Fibroblast of the aortic adventitia (primary cell): ENCODE data around the gene ZMIZ1. TPM values are rescaled to one million over a fixed set of nuclear protein-coding genes. Genes with fewer than 3 reads are reported as not detected.

Experiments
- DNase-seq: peaks from one replicate; pipeline ENCODE4 v3.0.0-alpha.2; 2010; ENCODE audit warnings: low read depth
- H3K4me3 ChIP-seq: 2 replicates; pipeline ENCODE4 v1.5.1; 2011; ENCODE audit warnings: low read depth, mild to moderate bottlenecking, control low read depth, low read length, moderate library complexity
- CTCF ChIP-seq: IDR thresholded peaks from 2 replicates; pipeline ENCODE4 v1.5.1; 2011; ENCODE audit warnings: mild to moderate bottlenecking, low read length, control low read depth, inconsistent platforms; ENCODE audit not compliant: insufficient read depth
- total RNA-seq: library from RNA; depleted of rRNA; stranded (reverse); fragments of >200 nt; gene quantifications from 2 replicates; pipeline ENCODE4 v1.2.3, GENCODE V29; 2012; ENCODE audit warnings: low replicate concordance

ZMIZ1 gene
- total RNA-seq, 1 donor: 28.1 TPM

- peak; percentile 61 for DNase-seq
- no peak overlapping the region for H3K4me3 ChIP-seq
- no peak for TF ChIP-seq CTCF
Measured at GRCh38 chr10:79293841-79294581, 225.2 kb downstream of the ZMIZ1 start.

GRCh38 chr10:79295563-79295962, 226.8 kb downstream of the ZMIZ1 start:
- H3K4me3 ChIP-seq: no peak overlapping the region
- DNase-seq: no peak
- TF ChIP-seq CTCF: no peak

- no peak for TF ChIP-seq CTCF
- H3K4me3 ChIP-seq: no peak overlapping the region
- no peak for DNase-seq
Measured at GRCh38 chr10:79296431-79296830, 227.7 kb downstream of the ZMIZ1 start.

GRCh38 chr10:79298403-79299244, 229.9 kb downstream of the ZMIZ1 start:
- no peak overlapping the region for H3K4me3 ChIP-seq
- no peak for TF ChIP-seq CTCF
- peak; percentile 94 for DNase-seq

GRCh38 chr10:79299397-79300241, 230.9 kb downstream of the ZMIZ1 start:
- H3K4me3 ChIP-seq: no peak overlapping the region
- no peak for TF ChIP-seq CTCF
- peak; percentile 89 for DNase-seq

GRCh38 chr10:79300711-79301110, 231.9 kb downstream of the ZMIZ1 start:
- no peak for TF ChIP-seq CTCF
- no peak overlapping the region for H3K4me3 ChIP-seq
- DNase-seq: no peak
